K562 (cell line): ENCODE measurements around the gene PUSL1. TPM values are rescaled to one million over a fixed set of nuclear protein-coding genes. Genes with fewer than 3 reads are reported as not detected.

Experiments used
- ASH1L ChIP-seq: fragments of 450-650 bp; IDR thresholded peaks from 2 replicates; pipeline ENCODE4 v1.6.1; 2018; ENCODE audit warnings: borderline replicate concordance, mild to moderate bottlenecking, low read depth; ENCODE audit not compliant: partially characterized antibody
- E2F4 ChIP-seq: sonication (generic); formaldehyde crosslinking; IDR thresholded peaks from 2 replicates; pipeline ENCODE4 v1.8.0; 2022; ENCODE audit warnings: mild to moderate bottlenecking, low read depth, missing genetic modification reagents
- ELF1 ChIP-seq: fragments of 200-800 bp; sonication (Bioruptor generic); IDR thresholded peaks from 2 replicates; pipeline ENCODE4 v1.6.1; 2016; ENCODE audit warnings: missing genetic modification characterization, missing compliant biosample characterization
- FOXJ2 ChIP-seq: fragments of 200-800 bp; sonication (Bioruptor generic); IDR thresholded peaks from 2 replicates; pipeline ENCODE4 v1.6.1; 2016; ENCODE audit warnings: missing genetic modification characterization, missing compliant biosample characterization
- FOXM1 ChIP-seq, 2 experiments: fragments of 450-650 bp in 1 of 2; sonication (generic) in 1 of 2; formaldehyde crosslinking in 1 of 2; IDR thresholded peaks; 2 replicates each; pipeline versions ENCODE4 v1.6.1 to v1.9.0; 2017 to 2022; ENCODE audit warnings: low read depth in 2 of 2, mild to moderate bottlenecking in 2 of 2, missing genetic modification reagents in 1 of 2, moderate library complexity in 1 of 2
- GMEB1 ChIP-seq: fragments of 250-450 bp; sonication (Bioruptor Pico); IDR thresholded peaks from 2 replicates; pipeline ENCODE4 v1.4.0; 2020; ENCODE audit warnings: mild to moderate bottlenecking
- GTF2F1 ChIP-seq: IDR thresholded peaks from 2 replicates; pipeline ENCODE4 v1.6.1; 2011; ENCODE audit warnings: low read depth, low read length, improper control_type of control experiment
- HLTF ChIP-seq: fragments of 450-650 bp; IDR thresholded peaks from 2 replicates; pipeline ENCODE4 v1.6.1; 2016
- HMG20B ChIP-seq: fragments of 250-450 bp; sonication (Bioruptor Pico); IDR thresholded peaks from 2 replicates; pipeline ENCODE4 v1.5.0; 2021; ENCODE audit warnings: mild to moderate bottlenecking
- KDM5B ChIP-seq: fragments of 200-600 bp; sonication (generic); IDR thresholded peaks from 2 replicates; pipeline ENCODE4 v1.6.1; 2012; ENCODE audit warnings: low read depth, mild to moderate bottlenecking, moderate library complexity, low read length, control low read depth, inconsistent platforms; ENCODE audit not compliant: insufficient replicate concordance
- MAFF ChIP-seq: IDR thresholded peaks from 2 replicates; pipeline ENCODE4 v1.6.1; 2012; ENCODE audit warnings: low read length, improper control_type of control experiment
- PCBP1 ChIP-seq: fragments of 200-400 bp; formaldehyde crosslinking; IDR thresholded peaks from 2 replicates; pipeline ENCODE4 v1.6.1; 2018; ENCODE audit warnings: mild to moderate bottlenecking, low read depth, low read length; ENCODE audit not compliant: poor library complexity, severe bottlenecking
- PHF21A ChIP-seq: fragments of 450-650 bp; IDR thresholded peaks from 2 replicates; pipeline ENCODE4 v1.6.1; 2017; ENCODE audit warnings: low read depth, borderline replicate concordance
- PHTF2 ChIP-seq: fragments of 250-450 bp; sonication (Bioruptor Pico); IDR thresholded peaks from 2 replicates; pipeline ENCODE4 v1.5.0; 2021; ENCODE audit warnings: mild to moderate bottlenecking
- PRPF4 ChIP-seq: fragments of 200-400 bp; formaldehyde crosslinking; IDR thresholded peaks from one replicate; pipeline ENCODE4 v1.6.1; 2017; ENCODE audit warnings: low read length, low read depth, mild to moderate bottlenecking; ENCODE audit not compliant: insufficient read depth, poor library complexity, severe bottlenecking
- SMARCC2 ChIP-seq: fragments of 450-650 bp; IDR thresholded peaks from 2 replicates; pipeline ENCODE4 v1.6.1; 2017; ENCODE audit warnings: antibody characterized with exemption, moderate library complexity, mild to moderate bottlenecking, low read depth
- SRSF7 ChIP-seq: fragments of 200-400 bp; formaldehyde crosslinking; optimal IDR thresholded peaks from 2 replicates; pipeline ENCODE3; 2017; ENCODE audit warnings: mild to moderate bottlenecking, low read depth, low read length
- TARDBP ChIP-seq: fragments of 450-650 bp; IDR thresholded peaks from 2 replicates; pipeline ENCODE4 v1.6.1; 2016
- ZNF217 ChIP-seq: sonication (generic); formaldehyde crosslinking; IDR thresholded peaks from 2 replicates; pipeline ENCODE4 v1.8.0; 2022; ENCODE audit warnings: mild to moderate bottlenecking, missing genetic modification reagents
- ZNF41 ChIP-seq: fragments of 250-450 bp; sonication (Bioruptor Pico); conservative IDR thresholded peaks from 2 replicates; pipeline ENCODE4 v1.4.0; 2020; ENCODE audit warnings: mild to moderate bottlenecking
- ZNF644 ChIP-seq: fragments of 200-800 bp; sonication (Bioruptor generic); IDR thresholded peaks from 2 replicates; pipeline ENCODE4 v1.6.1; 2016; ENCODE audit warnings: low read depth, missing genetic modification characterization, missing compliant biosample characterization
- polyA plus RNA-seq, 8 experiments: library from polyadenylated mRNA; depleted of rRNA in 4 of 8; stranded (reverse) in 5 of 8; unstranded in 3 of 8; fragments of >200 nt; fragmentation: Nextera tagmentation in 2 of 8; fragmentation: Illumina TruSeq in 1 of 8; extraction: Ambion mirVana in 2 of 8; extraction: Trizol in 1 of 8; gene quantifications; 2 replicates each; pipeline versions ENCODE4 v1.2.1 to v1.2.3, GENCODE V29; 2011 to 2014; ENCODE audit warnings: inconsistent platforms in 1 of 8, missing spikeins in 1 of 8
- total RNA-seq, 7 experiments: library from RNA; depleted of rRNA in 6 of 7; stranded (reverse); fragments of >200 nt in 6 of 7; fragmentation: Illumina TruSeq in 2 of 7; extraction: Trizol in 2 of 7; gene quantifications; 2 replicates each; pipeline versions ENCODE4 v1.2.1 to v1.2.3, GENCODE V29; 2011 to 2021; ENCODE audit warnings: low replicate concordance in 1 of 7
- TF ChIP-seq, protein P1 (sequence below), 2 experiments: IDR thresholded peaks; 2 replicates each; pipeline ENCODE4 v1.6.1; 2012; ENCODE audit warnings: improper control_type of control experiment in 2 of 2, low read depth in 2 of 2, low read length in 2 of 2, borderline replicate concordance in 1 of 2

PUSL1 gene
- total and polyA plus RNA-seq, 9 of the 15 experiments (the other 6 are each of a cell fraction or from before 2014, with no cell fraction given) = 0.62 to 86.9 (median 13.6) TPM

GRCh38 chr1:1304331-1305299, 3.8 kb upstream of the PUSL1 start (continued):
- TF ChIP-seq ZNF41 (no peak), GTF2F1 (no peak), TARDBP (no peak), MAFF (no peak), PHF21A (no peak), HLTF (no peak), E2F4 (no peak), PHTF2 (CRISPR knock-in tag) (no peak), KDM5B (no peak), PCBP1 (no peak), HMG20B (CRISPR knock-in tag) (no peak), FOXJ2 (tag) (0 out of 2 replicates have a peak, but pooled peaks have one; percentile 12), SMARCC2 (no peak), ZNF644 (no peak), GMEB1 (CRISPR knock-in tag) (no peak), SRSF7 (no peak), ASH1L (no peak), ZNF217 (CRISPR knock-in tag) (no peak), PRPF4 (no peak), ELF1 (tag) (peak; percentile 72; the same call in 1 of the 2 replicates), FOXM1 (IDR thresholded peaks at IDR 0.05; ENCODE audit: low read depth) (no peak), FOXM1 (CRISPR knock-in tag; IDR thresholded peaks at IDR 0.05; ENCODE audit: low read depth) (no peak)
- TF ChIP-seq, protein P1, sequence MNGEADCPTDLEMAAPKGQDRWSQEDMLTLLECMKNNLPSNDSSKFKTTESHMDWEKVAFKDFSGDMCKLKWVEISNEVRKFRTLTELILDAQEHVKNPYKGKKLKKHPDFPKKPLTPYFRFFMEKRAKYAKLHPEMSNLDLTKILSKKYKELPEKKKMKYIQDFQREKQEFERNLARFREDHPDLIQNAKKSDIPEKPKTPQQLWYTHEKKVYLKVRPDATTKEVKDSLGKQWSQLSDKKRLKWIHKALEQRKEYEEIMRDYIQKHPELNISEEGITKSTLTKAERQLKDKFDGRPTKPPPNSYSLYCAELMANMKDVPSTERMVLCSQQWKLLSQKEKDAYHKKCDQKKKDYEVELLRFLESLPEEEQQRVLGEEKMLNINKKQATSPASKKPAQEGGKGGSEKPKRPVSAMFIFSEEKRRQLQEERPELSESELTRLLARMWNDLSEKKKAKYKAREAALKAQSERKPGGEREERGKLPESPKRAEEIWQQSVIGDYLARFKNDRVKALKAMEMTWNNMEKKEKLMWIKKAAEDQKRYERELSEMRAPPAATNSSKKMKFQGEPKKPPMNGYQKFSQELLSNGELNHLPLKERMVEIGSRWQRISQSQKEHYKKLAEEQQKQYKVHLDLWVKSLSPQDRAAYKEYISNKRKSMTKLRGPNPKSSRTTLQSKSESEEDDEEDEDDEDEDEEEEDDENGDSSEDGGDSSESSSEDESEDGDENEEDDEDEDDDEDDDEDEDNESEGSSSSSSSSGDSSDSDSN (IDR thresholded peaks at IDR 0.05; ENCODE audit: borderline replicate concordance in 1 of 2, low read depth in 2 of 2, low read length in 2 of 2) = no peak
